Muscle layer of colon (tissue), 2 donors: ENCODE measurements around the gene DDX24.

Source experiments
- H3K27ac ChIP-seq: one replicate; pipeline ENCODE4 v1.7.0; 2013; ENCODE audit warnings: low read depth, mild to moderate bottlenecking, low read length, moderate library complexity
- H3K27me3 ChIP-seq, 2 donors: one replicate each; pipeline ENCODE4 v1.7.0; 2013; ENCODE audit warnings: low read length in 2 of 2, mild to moderate bottlenecking in 2 of 2; ENCODE audit not compliant: insufficient read depth in 2 of 2, control insufficient read depth in 1 of 2
- H3K36me3 ChIP-seq: one replicate; pipeline ENCODE4 v1.7.0; 2013; ENCODE audit warnings: mild to moderate bottlenecking, low read length; ENCODE audit not compliant: insufficient read depth
- H3K4me1 ChIP-seq: one replicate; pipeline ENCODE4 v1.7.0; 2013; ENCODE audit warnings: mild to moderate bottlenecking, low read length; ENCODE audit not compliant: insufficient read depth
- H3K4me3 ChIP-seq, 2 donors: one replicate each; pipeline ENCODE4 v1.7.0; 2013; ENCODE audit warnings: low read length in 2 of 2, low read depth in 1 of 2, mild to moderate bottlenecking in 1 of 2, moderate library complexity in 1 of 2
- H3K9ac ChIP-seq: one replicate; pipeline ENCODE4 v1.7.0; 2013; ENCODE audit warnings: low read length
- H3K9me3 ChIP-seq: one replicate; pipeline ENCODE4 v1.7.0; 2013; ENCODE audit warnings: mild to moderate bottlenecking, low read length
- donor health status: abdominal sarcoma.
- donor health status: Adenocarcinoma of cecum.

The DDX24 gene

DNA sequence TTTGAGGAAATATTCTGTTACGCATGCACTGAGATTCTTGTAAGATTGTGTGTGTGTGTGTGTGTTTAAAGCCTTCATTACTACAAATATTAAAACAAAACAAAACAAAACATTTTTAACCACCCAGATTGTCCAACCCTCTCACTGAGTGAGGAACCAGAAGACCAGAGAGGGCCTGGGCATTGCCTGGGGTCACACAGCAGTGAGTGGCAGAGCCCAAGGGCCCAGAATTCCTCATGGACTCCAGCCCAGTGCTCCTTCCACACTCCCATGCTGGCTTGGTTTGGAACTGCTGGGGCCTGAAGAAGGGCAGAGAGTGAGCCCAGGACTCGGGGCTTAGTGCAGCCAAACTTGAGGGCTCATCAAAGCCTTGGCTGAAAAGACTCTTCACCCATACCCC is 56.5 kb downstream of the DDX24 start:
- no peak overlapping the region for H3K27ac ChIP-seq
- H3K36me3 ChIP-seq: no peaks in the 10 kb centered on the region
- H3K4me1 ChIP-seq: peaks cover 6% of the 10 kb centered on the region
- no peak overlapping the region for H3K9ac ChIP-seq
- no peaks in the 10 kb centered on the region for H3K9me3 ChIP-seq
- no peaks in the 10 kb centered on the region for H3K27me3 ChIP-seq
- no peak overlapping the region for H3K4me3 ChIP-seq

DNA sequence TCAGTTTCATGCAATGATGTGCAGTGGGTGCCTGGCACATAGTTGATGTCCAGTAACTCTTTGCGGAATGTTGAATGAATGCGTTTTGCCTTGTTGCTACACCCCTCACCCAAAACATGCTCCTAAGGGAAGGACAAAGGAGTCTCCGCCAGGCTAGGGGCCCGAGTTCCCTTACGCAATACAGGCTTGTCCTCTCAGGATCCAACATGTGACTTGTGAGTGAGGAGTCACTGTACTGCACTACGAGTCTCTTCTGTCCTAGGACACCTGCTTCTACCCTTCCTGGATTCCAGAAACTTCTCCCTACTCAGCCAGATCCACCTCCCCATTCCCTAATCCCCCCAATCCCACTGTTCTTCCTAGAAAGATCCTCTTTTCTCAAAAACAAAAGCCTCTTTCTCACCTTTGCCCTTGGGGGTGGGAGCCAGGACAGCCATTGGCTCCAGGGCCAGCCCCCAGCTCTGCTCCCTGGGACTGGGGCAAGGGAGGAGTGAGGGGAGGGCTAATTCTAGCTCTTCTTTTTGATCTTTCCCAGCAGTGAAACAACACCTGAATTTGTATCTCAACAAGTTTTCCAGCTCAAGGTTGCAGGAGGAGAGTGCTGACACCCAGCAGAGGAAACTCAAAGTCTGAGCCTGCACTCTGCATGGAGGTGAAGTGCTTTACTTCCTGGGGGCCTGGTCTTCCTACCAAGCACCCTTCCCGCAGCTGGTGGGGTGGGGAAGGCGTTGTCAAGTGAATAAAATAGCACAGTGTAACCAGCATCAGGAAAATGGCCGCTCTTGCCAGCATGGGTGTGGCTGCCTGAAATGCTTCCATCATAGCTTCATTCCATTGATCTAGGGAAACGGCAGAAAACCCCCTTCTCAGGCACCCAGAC is 58.2 kb downstream of the DDX24 start:
- H3K4me1 ChIP-seq: peaks cover 6% of the 10 kb centered on the region
- no peaks in the 10 kb centered on the region for H3K27me3 ChIP-seq
- H3K9ac ChIP-seq: no peak overlapping the region
- no peaks in the 10 kb centered on the region for H3K36me3 ChIP-seq
- H3K9me3 ChIP-seq: no peaks in the 10 kb centered on the region
- H3K27ac ChIP-seq: no peak overlapping the region
- H3K4me3 ChIP-seq: no peak overlapping the region

DNA sequence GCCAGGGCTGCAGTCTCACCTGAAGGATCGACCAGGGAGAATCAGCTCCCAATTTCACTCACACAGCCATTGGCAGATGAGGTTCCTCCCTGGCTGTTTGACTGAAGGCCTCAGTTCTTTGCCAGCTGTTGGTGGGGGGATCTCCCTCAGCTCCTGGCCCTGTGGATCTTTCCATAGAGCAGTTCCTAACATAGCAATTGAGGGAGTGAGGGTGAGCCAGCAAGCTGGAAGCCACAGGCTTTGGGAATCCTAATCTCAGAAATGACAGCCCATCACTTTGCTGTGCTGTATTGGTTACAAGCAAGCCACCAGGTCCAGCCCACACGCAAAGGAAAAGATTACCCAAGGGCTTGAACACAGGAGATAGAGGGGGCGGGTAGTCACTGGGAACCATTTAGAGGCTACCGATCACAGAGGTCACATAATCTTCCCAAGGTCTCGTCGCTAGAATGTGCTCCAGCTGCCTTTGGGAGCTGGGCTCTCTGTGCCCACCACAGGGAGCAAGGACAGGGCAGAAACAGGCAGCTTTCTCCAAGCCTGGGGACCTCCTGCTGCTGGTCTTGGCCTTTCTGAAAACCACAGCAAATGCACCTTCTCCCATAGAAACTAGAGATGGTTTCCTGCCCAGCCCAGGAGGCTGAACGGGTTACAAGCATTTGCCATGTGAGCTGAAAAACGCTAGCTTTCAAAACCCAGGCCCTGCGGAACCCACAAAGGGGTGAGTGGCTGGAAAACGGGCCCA is 59.4 kb downstream of the DDX24 start:
- H3K27ac ChIP-seq: no peak overlapping the region
- no peak overlapping the region for H3K9ac ChIP-seq
- H3K36me3 ChIP-seq: no peaks in the 10 kb centered on the region
- no peaks in the 10 kb centered on the region for H3K9me3 ChIP-seq
- no peaks in the 10 kb centered on the region for H3K27me3 ChIP-seq
- no peaks in the 10 kb centered on the region for H3K4me1 ChIP-seq
- no peak overlapping the region for H3K4me3 ChIP-seq

DNA sequence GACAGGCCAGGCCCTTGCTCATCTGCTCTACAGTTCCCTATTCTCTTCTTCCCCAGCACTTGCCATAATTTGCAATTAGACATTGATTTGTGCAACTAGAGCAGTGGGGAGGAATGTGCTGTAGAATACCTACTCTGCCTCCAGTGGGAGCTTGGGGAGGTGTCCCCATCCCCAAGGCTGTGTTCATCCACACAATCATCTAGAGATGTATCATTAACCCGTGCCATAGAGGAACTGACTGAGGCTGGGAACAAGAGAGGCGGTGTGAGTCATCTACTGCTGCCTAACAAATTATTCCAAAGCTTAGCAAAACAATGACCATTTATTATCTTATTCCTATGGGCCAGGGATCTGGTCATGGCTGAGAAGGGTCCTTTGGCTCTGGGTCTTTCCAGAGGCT is 60.0 kb downstream of the DDX24 start:
- H3K9ac ChIP-seq: no peak overlapping the region
- H3K9me3 ChIP-seq: no peaks in the 10 kb centered on the region
- no peaks in the 10 kb centered on the region for H3K27me3 ChIP-seq
- H3K36me3 ChIP-seq: no peaks in the 10 kb centered on the region
- H3K27ac ChIP-seq: no peak overlapping the region
- H3K4me3 ChIP-seq: no peak overlapping the region
- no peaks in the 10 kb centered on the region for H3K4me1 ChIP-seq

DNA sequence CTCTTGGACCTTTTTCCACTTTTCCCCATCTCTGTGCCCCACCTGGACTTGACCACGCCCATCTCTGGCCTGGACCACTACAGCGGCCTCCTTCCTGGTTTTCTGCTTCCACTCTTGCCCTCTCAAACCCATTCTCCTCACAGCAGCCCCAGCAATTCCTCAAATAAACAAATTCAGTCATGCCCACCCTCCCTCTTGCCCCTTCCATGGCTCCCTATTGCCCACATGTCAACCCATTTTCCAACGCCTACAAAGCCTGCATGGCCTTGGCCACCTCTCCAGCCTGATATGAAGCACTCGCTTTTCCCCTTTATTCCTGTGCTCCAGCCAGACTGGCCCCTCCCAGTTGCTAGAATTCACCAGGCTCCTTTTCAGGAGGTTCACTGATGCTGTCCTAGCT is 60.7 kb downstream of the DDX24 start:
- Histone ChIP-seq H3K27ac (no peak overlapping the region), H3K27me3 (no peaks in the 10 kb centered on the region), H3K4me3 (no peak overlapping the region), H3K4me1 (no peaks in the 10 kb centered on the region), H3K9me3 (no peaks in the 10 kb centered on the region), H3K36me3 (no peaks in the 10 kb centered on the region), H3K9ac (no peak overlapping the region)

DNA sequence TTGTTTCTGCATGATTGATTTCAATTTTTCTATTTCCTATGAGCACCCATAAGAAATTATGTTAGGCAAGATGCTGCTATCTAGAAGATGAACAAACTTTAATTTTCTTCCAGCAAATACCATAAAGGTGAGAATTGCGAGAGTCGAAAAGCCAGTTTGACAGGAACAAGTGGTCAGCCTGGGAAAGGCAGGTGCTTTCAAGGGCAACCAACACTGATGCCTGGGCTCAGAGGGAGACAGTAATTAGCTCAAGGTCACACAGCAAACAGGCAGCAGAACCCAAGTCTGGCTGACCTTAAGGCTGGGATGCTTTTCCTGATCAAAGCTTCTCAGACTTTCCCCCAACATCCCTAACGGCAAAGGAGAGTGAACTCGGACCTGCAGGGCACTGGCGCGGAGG is 61.7 kb downstream of the DDX24 start:
- no peaks in the 10 kb centered on the region for H3K36me3 ChIP-seq
- H3K9ac ChIP-seq: no peak overlapping the region
- no peaks in the 10 kb centered on the region for H3K9me3 ChIP-seq
- H3K27me3 ChIP-seq: no peaks in the 10 kb centered on the region
- H3K27ac ChIP-seq: no peak overlapping the region
- no peaks in the 10 kb centered on the region for H3K4me1 ChIP-seq
- no peak overlapping the region for H3K4me3 ChIP-seq

DNA sequence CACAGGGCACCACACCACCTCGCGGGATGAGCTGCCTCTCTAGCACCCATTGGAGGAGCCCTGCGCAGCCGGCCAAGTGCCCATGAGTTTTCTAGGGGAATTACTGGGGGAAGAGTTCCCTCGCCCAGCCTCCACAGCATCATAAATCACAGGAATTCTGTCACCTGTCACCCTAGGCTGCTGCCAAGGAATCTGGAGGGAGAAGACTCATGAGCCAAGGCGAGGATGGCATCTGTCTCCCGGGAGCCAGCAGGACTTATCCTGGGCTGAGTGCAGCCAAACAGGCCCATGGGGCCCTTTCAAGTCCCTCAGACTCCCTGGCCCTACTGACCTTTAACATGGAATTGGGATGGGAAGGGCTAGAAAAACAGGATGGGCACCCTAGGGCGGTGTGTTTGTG is 62.7 kb downstream of the DDX24 start:
- Histone ChIP-seq H3K4me1 (no peaks in the 10 kb centered on the region), H3K4me3 (no peak overlapping the region), H3K36me3 (no peaks in the 10 kb centered on the region), H3K9ac (no peak overlapping the region), H3K9me3 (no peaks in the 10 kb centered on the region), H3K27me3 (no peaks in the 10 kb centered on the region), H3K27ac (no peak overlapping the region)

DNA sequence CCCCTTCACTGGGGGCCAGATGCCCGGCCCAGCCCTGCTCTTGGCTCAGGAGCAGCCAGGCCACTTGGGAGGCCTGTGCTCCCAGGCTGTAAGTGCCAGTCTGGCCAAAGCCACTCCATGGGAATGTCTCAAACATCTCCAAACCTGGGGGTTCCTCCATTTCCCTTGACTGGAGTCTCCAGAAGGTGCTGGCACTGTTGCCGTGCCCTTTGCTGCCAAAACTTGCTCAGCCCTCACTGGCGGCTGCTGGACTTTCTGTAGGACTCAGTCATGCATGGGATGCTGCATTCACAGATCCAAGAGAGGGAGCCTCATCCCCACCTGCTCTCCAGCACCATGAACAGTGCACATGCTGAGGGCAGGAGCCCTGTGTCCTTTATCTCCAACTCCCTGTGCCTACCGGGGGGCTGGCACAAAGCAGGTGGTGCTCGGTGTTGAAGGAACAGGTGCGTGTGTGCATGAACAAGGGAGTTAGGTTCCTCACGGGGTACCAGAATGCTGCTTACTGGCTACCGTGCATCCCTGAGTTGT is 64.5 kb downstream of the DDX24 start:
- no peak overlapping the region for H3K4me3 ChIP-seq
- H3K4me1 ChIP-seq: no peaks in the 10 kb centered on the region
- no peak overlapping the region for H3K9ac ChIP-seq
- H3K9me3 ChIP-seq: no peaks in the 10 kb centered on the region
- no peaks in the 10 kb centered on the region for H3K36me3 ChIP-seq
- H3K27ac ChIP-seq: no peak overlapping the region
- no peaks in the 10 kb centered on the region for H3K27me3 ChIP-seq

DNA sequence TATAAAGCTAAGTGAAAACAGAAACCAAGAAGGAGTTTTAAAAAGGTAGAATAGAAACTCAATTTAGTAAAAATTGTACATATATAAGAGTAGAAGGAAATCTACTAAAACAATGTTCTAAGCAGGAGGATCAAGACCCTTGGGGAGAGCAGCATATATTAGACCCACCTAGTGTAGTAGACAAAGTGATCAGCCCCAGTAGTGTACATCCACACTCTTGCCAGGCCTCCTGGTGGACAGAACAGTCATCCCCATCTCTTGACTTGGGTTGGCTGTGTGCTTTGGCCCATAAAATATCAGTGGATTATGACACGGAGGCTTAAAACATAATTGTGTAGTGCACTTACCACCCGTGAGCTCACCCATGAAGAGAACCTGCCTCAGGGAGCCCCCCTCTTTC is 65.8 kb downstream of the DDX24 start:
- Histone ChIP-seq H3K4me3 (no peak overlapping the region), H3K4me1 (no peaks in the 10 kb centered on the region), H3K9ac (no peak overlapping the region), H3K27me3 (no peaks in the 10 kb centered on the region), H3K9me3 (no peaks in the 10 kb centered on the region), H3K27ac (no peak overlapping the region), H3K36me3 (no peaks in the 10 kb centered on the region)

DNA sequence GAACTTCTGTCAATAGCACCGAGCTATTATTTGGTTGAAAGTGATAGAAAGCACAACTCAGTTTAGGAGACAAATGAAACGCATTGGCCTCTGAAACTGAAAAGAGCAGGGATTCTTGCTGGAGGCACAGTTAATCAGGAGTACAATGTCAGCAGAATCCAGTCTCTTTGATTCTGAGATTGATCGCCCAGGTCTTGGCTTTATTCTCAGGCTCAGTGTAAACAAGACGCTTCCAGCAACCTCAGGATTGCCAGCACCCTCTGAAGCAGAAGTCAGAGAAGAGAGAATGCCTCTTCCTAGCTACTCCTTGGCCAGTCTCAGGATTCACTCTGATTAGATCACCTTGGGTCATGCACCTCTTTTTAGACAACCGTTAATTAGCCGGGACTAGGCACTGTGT is 66.6 kb downstream of the DDX24 start:
- Histone ChIP-seq H3K36me3 (no peaks in the 10 kb centered on the region), H3K4me1 (no peaks in the 10 kb centered on the region), H3K27ac (no peak overlapping the region), H3K9me3 (no peaks in the 10 kb centered on the region), H3K4me3 (no peak overlapping the region), H3K27me3 (no peaks in the 10 kb centered on the region), H3K9ac (no peak overlapping the region)

DNA sequence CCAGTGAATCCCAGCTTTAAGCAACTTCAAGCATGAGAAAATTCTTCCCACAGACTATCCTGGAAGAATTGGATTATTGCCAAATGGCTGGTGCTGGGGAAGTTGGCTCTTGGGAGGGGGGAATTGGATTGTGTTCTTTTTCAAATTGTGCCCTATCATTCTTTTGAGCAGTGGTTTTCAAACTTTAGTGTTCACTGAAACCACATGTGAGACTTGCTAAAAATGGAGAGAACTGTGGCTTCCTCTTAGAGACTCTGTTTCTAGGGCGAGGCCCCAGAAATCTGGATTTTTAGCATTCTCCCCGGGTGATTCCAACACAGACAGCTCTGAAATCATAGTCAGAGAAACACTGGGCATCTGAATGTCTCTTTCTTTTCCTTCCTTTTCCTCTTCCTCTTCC is 69.2 kb downstream of the DDX24 start:
- H3K9me3 ChIP-seq: no peaks in the 10 kb centered on the region
- no peaks in the 10 kb centered on the region for H3K27me3 ChIP-seq
- H3K9ac ChIP-seq: no peak overlapping the region
- H3K36me3 ChIP-seq: no peaks in the 10 kb centered on the region
- no peak overlapping the region for H3K27ac ChIP-seq
- H3K4me1 ChIP-seq: no peaks in the 10 kb centered on the region
- H3K4me3 ChIP-seq: no peak overlapping the region
